A673 (cell line): Measurements from ENCODE around the gene LTB4R.

Experiments used
- CTCF ChIP-seq: fragments of 300-800, 200-600 bp; sonication (generic); conservative IDR thresholded peaks from 2 replicates; pipeline ENCODE4 v1.5.1; 2017; ENCODE audit warnings: low read depth, mild to moderate bottlenecking, antibody characterized with exemption, low read length, moderate library complexity, mixed read lengths
- EZH2 ChIP-seq: fragments of 200-600 bp; sonication (generic); IDR thresholded peaks from 2 replicates; pipeline ENCODE4 v1.6.1; 2017; ENCODE audit warnings: borderline replicate concordance, low read depth, mild to moderate bottlenecking, mixed read lengths, antibody characterized with exemption, low read length; ENCODE audit not compliant: poor library complexity, severe bottlenecking

- TF ChIP-seq CTCF, result no peak
- TF ChIP-seq EZH2, result no peak
Measured at GRCh38 chr14:24347134-24347533, 35.8 kb downstream of the LTB4R start.
